Measurements from ENCODE around the gene ZBED4.
A peak's percentile ranks its signal among the peaks of the same experiment; 100 is the strongest.
"Not testable (repeated sequence)": the region's sequence is repeated elsewhere in the genome, so short reads cannot be mapped to it uniquely, and the experiment has no call there.

The ZBED4 gene

DNA sequence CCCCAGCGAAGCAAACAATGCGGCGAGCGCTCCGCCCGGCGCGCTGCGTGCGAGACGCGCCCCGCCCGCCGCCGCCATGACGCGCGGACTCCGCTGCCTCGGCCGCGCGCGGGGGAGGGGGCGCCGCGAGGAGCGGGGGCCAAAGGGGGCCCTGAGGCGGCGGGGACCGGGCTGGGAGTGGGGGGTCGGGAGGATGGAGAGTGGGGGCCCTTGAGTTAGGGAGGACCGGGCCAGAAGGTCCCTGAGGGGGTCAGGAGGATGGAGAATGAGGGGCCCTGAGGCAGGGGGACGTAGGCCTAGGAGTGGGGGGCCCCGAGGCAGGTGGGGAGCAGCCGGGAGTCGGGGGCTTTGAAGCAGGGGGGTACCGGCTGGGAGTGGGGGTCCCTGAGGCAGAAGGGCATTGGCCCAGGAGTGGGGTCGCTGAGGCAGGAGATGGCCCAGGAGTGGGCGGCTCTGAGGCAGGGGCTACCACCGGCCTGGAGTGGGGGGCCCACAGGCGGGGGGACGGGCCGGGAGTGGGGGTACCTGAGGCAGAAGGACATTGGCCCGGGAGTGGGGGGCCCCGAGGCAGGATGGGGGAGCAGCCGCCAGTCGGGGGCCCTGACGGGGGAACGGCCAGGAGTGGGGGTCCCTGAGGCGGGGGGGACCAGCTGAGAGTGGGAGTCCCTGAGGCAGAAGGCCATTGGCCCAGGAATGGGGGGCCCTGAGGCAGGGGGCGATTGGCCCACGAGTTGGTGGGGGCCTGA is 25.6 kb upstream of the ZBED4 start, which contains the start of gene BRD1:
BRD1 (minus strand) TSS at position 21 of the 746 bp plus-strand sequence. CDS start 3,556 bp downstream, outside the sequence.
- peak; percentile 54 for DNase-seq

DNA sequence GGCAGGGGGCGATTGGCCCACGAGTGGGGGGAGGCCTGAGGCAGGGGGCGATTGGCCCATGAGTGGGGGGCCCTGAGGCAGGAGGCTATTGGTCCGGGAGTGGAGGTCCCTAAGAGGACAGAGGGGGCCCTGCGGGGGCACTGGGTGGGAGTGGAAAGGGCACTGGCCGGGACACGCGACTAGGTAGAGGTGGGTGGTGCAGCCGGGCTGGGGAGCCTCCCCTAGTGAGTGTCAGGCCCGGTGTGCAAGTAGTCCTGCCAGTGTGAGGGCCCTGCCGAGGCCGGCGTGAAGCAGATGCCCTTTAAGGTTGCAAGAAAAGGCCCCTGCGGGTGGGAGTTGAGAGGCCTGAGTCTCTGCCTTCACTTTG is 25.1 kb upstream of the ZBED4 start:
- DNase-seq: no peak

DNA sequence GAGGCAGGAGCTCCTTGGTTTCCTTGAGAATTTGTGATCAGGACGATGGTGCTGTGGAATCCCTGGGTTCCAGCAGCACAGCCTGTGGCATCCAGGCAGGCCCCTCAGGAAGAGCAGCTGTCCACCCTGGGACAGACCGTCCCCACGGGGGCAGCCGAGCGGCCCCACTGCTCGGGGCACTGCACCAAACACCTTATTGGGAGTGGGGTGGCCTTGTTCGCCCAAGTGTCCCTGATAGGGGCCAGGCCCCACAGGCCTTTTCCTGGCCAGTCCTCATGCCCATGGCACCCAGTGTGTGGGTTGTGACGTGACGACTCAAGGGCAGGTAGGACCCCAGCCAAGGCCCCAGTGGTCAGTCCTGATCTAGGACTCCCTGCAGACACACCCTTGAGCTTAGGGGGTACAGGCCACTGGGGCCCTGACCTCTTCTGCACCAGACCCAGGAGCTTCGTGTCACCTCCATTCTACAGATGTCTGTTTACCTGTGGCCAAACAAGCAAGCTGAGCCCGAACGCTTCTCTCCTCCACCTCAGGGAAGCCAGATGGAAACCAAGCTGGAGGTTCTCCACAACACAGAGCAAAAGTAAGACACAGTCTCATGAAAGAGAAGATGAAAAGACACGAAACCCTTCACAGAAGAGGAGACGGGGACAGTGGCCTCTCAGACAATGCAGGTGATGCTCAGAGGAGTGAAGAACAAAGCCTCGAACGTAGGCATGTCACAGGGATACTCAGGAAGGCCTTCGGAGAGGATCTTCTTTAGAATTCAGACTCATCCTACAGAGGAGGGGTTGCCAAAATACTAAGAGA is 24.4 kb upstream of the ZBED4 start:
- DNase-seq: no peak

GRCh38 chr22:49833340-49834007 is 20.2 kb upstream of the ZBED4 start:
- DNase-seq: no peak

GRCh38 chr22:49838771-49839717 is 14.6 kb upstream of the ZBED4 start:
- no peak for DNase-seq

- DNase-seq: no peak
Measured at GRCh38 chr22:49845241-49845640, 8.4 kb upstream of the ZBED4 start.

- DNase-seq: no peak
Measured at GRCh38 chr22:49845666-49846459, 7.8 kb upstream of the ZBED4 start.

- DNase-seq: no peak
Measured at GRCh38 chr22:49847751-49848689, 5.6 kb upstream of the ZBED4 start.

DNA sequence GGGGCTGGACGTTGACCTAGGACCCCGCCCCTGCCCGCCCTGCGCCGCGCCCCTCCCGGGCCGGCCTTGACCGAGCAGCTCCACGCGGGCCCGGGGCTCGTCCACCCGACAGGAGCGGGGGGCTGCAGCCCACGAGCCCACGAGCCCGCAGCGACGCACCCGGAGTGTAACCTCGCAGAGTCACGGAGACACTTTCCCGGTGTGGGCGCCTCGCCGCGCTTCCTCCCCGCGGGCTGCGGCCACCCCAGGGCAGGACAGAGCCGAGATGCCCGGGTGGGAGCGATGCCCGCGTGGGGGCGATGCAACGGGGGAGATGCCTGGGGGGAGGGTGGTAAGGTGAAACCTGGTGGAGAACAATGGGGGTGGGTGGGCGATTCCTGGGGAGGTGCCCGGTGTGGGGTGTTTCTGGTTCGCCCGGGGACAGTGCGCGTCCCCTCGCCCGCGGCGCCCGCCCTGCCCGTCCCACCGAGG is 4.9 kb upstream of the ZBED4 start:
- DNase-seq: no peak

- DNase-seq: no peak
Measured at GRCh38 chr22:49849161-49850020, 4.3 kb upstream of the ZBED4 start.

DNA sequence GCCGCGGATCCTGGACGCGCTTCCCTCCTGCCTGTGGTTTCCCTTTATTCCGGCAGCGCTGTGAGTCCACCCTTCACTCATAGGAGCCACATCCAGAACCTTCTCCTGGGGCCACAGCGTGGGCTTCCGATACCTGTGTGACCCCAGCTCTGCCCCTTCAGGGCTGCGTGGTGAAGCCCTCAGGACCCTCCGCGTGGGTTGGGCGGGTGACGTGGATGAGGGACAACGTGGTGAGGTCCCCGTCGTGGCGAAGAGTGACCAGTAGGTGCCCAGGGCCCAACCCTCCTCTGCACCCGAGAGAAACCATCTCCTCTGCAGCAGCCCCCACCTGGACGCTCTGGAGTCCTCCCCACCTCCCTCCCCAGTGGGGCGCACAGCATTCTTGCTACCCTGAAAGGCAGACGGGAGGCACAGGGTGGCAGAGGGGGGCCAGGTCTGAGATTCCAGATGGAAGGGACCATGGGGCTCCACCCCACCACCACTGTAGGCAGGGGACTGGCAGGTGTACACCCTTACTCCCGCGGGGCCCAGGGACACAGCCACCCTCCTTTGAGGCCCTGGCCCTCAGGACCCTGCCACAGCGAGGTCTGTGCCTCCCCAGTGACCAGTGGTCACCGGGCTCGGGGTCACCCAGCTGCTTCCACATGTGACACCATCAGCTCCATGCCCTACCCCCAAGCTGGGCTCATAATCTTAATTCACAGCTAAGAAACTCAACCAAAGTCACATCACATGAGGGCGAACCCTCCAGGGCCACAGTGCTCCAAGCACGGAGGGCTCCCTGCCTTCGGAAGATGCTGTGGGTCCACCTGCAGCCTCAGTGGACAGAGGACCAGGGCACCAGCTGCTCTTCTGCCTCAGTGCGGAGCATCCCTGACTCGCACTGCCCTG is 3.4 kb upstream of the ZBED4 start:
- no peak for DNase-seq

- no peak for DNase-seq
Measured at GRCh38 chr22:49850959-49851802, 2.5 kb upstream of the ZBED4 start.

GRCh38 chr22:49852568-49852897 is 1.1 kb upstream of the ZBED4 start:
- not testable (repeated sequence) for DNase-seq

- DNase-seq: peak; percentile 23
Measured at GRCh38 chr22:49853981-49854831, 562 bp downstream of the ZBED4 start.

DNA sequence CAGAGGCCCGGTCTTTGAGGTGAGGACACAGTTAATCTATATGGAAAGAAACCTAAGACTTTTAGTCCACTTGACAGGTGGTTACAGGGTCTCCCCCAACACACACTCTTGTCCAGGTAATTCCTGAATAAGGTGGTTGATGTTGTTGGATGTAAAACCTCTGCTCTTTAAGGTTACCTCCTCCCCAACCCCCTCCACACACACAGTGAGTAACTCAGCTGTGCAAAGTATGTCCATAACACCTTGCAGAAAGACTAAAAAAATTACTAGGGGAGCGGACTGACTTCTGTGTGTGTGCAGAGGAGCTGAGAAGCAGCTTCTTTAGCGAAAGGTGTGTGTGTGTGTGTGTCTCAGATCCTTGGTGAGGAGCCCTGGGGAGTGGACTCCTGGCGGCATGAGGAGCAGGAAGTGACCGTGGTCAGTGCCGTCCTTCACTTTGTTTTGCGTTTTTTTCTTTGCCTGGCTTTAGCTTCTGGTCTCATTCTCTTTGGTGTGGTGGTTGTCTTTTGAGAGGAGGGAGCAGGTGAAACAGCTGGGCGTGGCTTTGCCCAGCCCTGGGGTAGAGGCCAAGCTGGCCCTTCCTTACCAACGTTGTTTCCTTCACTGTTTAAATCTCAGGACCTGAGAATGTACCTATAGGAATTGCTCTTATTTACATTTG is 1.7 kb downstream of the ZBED4 start:
- DNase-seq: no peak

GRCh38 chr22:49856343-49856742 is 2.7 kb downstream of the ZBED4 start:
- no peak for DNase-seq
